ENCODE results near the gene SORT1. TPM values are rescaled to one million over a fixed set of nuclear protein-coding genes. Genes with fewer than 3 reads are reported as not detected.
A peak's percentile ranks its signal among the peaks of the same experiment; 100 is the strongest.
"Not testable (repeated sequence)": the region's sequence is repeated elsewhere in the genome, so short reads cannot be mapped to it uniquely, and the experiment has no call there.

Gene SORT1
- total RNA-seq, 1 donor from 2014 or later = 18.4 TPM

DNA sequence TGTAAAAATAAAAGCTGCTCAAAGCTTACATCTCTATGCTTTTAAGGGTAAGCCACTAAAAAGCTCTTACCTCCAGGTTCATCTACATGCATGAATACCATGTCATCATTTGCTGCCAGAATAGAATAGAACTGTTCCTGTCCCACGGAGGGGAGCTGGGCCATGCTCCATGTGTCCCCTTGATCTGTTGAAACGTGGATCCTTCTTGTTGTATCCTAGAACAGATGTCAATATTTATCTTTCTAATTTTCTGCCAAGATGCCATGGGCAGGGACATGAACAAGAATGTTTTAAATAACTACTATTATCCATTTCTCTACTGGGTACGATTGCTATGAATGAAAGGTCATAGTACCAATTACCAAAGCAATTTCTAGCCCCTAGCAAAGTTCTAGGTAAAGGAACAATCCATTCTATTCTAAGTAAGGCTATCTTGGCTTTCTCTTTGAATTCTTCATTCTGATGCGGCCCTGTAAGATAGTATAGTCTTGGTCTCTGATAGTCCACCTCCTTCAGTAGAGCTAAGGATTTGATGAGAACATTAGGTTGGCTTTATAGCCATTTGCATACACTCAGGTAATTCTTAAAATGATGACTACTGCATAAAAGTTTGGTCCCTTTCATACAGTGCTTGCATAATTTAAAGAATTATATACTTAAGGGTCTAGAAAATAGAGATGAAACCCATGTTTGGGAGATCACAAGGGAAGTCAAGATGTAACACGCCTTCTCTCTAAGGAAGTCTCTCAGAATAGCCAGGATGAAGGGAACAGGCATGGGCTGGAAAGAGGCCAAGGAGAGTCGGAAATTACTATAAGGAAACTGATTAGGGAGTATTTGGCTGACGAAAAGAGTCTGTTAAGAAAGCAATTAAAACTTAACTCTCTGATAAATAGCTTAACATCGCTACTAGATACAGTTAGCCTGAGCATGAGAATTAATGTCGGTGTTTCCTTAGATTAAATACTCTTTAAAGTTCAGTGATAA is 55.5 kb downstream of the SORT1 start:
- DNase-seq (ENCODE audit: low read depth, low spot score) = peak; percentile 20

DNA sequence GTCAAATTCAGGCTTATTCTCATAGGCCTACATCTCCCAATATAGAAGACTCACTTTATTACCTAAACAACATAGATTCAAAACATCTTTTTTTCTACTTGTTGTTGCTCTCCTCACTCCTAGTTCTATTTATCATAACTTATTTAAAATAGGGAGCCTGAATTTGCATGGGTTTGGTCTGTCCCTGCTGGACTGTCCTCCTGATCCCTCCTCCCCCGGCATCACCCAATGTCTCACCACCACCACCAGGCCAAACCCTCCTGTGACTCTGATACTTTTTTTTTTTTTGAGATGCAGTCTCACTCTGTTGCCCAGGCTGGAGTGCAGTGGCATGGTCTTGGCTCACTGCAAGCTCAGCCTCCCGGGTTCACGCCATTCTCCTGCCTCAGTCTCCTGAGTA is 59.1 kb downstream of the SORT1 start:
- no peak for DNase-seq (ENCODE audit: low read depth, low spot score)

DNA sequence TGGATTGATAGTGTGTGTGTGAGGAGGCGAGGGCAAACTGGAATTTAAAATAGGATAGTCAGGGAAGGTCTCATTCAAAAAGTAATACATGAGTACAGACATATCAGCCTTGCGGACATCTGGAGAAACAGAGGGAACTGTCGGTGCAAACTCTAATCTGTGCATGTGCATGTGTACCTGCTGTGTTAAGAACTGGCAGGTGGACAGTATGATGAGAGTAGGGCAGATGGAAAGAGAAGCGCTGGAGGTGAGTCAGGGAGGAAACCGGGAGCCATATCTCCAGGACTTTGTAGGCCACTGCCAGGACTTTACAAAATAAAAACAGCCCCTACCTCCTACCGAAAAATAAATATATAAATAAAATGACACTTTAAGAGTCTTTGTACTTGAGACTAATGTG is 59.6 kb downstream of the SORT1 start:
- DNase-seq (ENCODE audit: low read depth, low spot score) = no peak

DNA sequence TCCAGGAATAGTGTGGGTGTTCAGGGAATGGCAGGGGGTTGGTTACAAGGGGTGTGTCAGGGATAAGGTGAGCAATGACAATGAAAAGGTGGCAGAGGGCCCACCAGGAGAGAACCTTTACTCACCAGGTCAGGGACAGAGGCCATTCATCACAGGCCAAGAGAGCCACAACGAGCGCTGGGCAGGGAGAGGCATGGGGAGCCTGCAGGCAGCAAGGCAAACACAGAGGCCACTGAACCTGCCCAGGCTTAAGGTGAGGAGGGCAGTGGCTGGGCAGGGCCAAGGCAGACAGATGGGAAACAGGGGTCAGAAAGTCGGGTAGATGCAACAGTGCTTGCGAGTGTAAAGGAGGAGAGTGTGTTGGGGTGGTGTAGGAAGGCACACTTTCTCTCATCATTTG is 62.6 kb downstream of the SORT1 start:
- DNase-seq (ENCODE audit: low read depth, low spot score) = no peak

DNA sequence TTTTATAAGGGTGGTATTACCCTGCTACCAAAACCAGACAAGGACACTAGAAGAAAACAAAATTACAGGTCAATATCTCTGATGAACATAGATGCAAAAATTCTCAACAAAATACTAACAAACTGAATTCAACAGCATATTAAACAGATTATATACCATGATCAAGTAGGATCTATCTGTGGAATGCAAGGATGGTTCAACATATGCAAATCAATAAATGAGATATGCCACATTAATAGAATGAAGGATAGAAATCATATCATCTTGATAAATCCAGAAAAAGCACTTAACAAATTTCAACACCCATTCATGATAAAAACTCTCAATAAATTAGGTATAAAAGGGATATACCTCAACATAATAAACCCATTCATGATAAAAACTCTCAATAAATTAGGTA is 66.6 kb downstream of the SORT1 start:
- DNase-seq (ENCODE audit: low read depth, low spot score) = no peak

DNA sequence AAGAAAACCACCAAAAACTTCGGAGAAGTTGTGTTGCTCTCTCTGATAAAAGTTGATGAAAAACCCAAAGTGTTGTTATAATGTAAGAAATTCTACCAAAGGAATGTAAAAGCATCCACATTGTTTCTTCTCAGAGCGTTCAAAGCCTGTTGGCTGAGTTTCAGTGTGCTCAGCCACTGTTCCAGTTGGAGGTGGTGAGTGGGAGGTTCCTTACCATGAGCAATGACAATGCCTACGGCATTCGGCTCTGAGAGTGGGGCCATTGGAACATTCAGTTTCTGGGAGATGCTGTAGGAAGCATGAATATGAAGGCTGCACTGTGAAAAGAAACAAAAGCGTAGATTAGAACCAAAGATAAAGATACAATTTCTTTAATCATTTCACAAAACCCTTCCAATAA is 70.4 kb downstream of the SORT1 start:
- DNase-seq (ENCODE audit: low read depth, low spot score) = no peak

DNA sequence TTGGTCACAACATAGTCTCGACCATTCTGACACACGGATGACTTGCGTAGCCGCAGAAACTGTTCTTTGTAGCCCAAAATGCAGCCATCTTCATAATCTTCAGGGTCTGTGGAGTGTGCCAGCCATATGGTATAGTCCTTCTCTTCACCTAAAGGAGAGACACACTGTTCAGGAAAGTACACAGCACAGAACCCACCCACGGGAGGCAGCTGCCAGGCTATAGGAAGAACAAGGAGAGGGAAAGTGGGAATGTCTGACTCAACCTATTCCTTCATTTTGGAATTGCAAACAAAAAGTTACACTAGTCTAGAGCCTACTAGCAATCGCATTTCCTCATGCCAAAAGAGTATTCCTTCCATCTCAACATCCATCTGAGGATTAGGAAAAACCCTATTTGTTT is 74.7 kb downstream of the SORT1 start:
- DNase-seq (ENCODE audit: low read depth, low spot score) = no peak

DNA sequence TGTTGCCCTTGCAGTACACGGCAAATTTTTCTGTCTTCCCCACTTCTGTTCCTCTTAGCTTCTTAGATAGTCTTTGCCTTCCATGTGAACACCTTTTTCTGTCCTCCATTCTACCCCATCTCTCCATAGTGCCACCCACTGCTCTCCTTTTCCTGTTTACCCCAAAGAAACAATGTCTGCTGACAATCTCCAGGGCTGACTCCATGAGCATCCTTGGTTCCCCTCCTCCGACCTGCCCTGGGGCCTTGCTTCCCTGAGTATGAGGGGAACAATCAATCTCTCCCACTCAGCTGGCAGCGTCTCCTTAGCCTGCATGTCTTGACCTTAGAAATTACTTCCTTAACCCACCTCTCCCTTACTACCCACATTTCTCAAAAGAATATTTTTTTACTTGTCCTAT is 78.6 kb downstream of the SORT1 start:
- DNase-seq (ENCODE audit: low read depth, low spot score) = no peak

DNA sequence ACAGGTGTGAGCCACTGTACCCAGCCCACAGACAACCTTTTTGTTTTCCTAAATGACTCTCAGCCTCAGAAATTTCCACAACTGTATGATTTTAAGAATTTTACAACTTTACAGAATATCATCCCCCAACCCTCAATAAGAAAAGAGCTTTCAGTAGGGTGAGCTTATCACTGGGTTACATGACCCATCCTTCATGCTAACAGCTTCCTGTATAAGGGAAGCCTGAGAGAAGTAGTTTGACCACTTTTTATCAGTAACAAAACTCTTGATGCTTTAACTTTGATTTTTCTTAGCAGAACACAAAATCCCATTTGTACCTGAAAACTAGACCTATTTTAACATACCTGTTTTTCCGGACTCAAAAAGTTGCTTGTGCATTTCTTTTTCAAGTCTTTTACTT is 81.2 kb downstream of the SORT1 start:
- no peak for DNase-seq (ENCODE audit: low read depth, low spot score)

DNA sequence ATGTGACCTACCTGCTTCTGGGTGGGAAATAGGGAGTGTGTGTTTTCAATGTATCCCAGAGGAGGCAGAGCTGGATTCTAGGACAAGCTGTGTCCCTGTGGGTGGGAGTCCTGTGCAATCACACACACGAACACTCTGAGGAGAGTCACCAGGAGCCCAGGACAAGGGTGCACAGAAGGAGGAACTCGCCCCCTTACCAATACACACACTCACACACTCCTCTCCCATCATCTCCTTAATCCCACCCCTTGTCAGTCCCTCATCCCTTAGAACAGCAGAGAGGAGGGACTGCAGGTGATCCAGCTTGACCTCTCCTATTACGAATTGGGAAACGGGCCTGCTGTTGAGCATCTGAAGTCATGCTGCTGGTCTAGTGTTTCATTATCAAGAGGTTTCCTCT is 82.4 kb downstream of the SORT1 start:
- no peak for DNase-seq (ENCODE audit: low read depth, low spot score)

DNA sequence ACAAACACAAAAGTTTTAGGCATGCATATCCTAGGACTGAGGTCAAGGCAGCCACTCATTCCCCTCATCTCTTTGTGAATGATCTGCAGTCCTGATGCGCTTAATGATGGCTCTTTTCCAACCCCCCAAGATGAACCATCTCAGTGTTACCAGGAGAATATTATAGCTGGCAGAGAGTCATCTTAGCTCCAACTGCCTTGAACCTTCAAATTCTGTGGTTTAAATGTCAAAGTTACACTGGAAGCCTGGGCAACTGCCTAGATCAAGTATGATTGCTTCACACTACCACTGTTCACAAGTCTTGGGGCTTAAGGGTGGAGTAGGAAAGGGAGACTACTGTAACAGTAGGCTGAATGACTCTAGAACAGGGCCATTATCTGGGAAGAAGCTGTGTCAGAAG is 82.9 kb downstream of the SORT1 start:
- DNase-seq (ENCODE audit: low read depth, low spot score) = no peak

DNA sequence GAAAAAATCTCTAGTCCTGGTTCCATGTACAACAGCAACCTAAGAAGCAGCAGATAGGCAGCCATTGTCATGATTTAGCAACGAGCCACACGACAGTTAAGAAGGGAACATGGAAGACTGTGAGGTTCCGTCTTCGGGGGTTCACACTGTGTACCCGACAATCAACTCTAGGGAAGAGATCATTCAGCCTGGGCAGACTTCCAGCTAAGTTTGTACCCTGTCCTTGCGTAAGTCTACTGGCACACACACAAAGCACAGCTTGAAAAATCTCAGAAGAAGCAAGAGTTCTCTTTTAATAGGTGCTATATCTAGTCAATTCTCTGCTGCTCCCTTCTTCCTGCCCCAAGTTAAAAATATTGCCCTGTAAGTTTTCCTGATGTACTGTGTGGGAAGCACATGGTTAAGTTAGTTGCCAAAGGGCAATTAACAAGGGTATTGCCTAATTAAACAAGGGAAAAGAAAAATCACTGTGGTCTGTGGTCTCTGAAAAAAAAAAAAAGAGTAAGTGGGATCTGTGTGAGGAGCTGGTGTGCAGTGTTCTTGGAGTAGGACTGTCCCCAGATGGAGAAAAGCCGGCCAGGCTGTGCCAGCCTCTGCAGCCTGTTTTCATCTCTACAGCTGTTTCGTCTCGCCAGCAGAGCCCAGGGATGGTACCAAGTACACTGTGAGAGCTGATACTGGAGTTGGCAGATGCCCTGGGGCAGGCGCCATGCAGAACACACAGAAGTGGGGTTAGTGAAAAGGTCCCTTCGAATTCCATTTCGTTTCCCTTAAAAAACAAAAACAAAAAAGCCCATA is 84.5 kb downstream of the SORT1 start:
- DNase-seq (ENCODE audit: low read depth, low spot score) = no peak

DNA sequence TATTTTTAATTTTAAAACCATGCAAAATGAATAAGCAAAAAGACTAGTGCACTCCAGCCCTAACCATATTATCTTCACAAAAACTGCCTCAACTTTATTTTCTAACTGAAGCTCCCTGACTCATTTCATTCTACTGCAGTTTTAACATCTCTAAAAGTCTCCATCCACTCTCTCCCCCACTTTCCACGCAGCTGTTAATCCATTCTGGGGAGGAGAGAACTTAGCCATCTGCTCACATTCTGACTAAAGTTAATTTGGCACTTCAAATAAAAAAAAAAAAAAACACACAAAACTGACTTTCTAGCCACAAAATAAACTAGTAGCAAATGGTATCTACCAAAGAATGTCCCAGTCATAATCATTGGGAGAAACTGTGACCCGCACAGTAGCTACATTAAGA is 85.5 kb downstream of the SORT1 start:
- DNase-seq (ENCODE audit: low read depth, low spot score) = no peak

DNA sequence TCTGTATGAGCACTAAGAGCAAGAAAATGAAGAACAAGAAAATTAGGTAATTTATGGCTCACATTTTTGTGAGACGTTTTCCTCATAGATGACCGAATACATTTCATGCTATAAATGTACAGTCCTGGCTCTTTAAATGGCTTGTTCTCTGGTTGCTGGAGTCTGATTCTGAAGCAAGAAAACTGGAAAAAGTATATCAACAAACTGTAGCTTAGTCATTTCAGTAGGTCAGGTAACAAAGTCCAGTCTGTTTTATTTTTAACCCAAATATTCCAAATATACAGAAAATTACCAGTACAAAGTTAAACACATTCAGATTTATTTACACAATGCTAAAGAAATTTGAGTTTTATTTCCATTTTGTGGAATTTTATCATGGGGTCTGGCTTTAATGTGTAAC is 88.4 kb downstream of the SORT1 start:
- DNase-seq (ENCODE audit: low read depth, low spot score) = no peak

DNA sequence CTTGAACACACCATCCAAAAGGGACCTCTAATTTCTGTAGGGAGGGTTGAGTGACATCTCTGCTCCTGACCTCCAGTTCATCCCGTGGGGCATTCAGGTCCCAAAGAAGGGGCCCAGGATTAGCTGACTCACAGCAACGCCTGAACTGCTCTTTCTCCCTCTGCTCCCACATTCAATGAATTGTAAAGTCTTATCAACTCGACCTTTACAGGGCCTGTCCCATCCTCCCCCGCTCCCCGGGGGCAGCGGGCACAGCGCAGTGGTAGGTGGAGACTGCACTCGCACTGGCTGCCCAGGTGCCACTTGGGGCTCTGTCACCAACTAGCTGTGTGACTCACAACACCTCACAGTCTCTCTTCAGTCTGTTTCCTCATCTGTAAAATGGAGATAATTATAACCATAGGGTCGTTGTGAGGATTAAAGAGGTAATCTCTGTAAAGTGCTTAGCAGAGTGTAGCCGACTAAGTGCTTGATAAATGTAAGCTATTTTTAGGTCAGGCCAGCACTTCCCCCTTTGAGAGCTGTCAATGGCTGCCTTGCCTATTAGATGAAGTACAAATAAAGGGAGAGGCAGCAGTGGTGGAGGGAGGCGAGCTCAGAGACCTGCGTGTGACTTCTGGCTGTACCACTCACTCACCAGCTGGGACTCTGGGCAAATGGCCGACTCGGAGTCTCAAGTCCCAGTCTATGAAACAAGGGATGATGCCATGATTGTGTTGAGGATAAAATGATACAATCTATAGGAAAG is 90.3 kb downstream of the SORT1 start:
- DNase-seq (ENCODE audit: low read depth, low spot score) = no peak

DNA sequence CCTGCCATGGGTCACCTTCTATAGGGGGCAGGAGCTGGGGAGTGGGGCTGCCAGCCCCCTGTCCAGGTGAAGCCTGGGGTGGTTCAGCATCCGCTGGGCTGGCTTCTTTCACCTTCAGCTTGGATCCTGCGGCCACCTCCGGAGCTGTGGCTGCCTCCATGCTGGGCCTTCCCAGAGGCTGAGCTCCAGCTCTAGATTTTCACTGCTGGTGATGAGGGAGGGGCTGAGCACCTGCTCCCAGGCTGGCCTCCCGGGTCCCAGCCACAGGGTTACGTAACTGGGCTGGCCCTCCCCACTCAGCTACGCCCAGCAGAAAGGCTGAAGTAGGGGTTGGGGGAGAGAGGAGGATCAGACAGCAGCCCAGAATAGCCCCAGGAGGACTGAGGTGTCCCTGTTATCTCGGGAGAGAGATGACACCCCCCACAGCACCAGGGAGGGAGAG is 90.9 kb downstream of the SORT1 start, which contains the start of gene MYBPHL:
Gene MYBPHL, minus strand, starts transcription at position 180 of the 442 bp plus-strand sequence. Its CDS starts 20 bp downstream, at position 160.
- DNase-seq (ENCODE audit: low read depth, low spot score) = no peak

DNA sequence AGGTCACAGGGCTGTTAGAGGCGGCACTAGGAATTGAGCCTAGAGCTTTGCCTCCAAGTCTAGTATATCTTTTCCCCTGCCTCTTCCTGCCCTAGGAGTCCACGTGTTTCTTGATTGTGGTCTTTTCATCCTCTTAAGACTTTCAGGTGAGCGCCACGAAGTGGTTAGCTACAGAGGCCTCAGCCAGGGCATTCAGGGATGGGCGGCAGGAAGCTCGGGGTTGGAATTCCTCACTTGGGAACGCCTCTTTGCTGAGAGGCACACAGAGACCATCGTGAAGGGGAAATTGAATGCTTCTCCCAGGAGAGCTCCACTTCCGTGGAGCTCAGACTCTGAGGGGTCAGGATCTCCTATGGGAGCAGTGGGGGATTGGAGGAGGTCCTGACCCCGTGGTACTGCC is 91.7 kb downstream of the SORT1 start:
- DNase-seq (ENCODE audit: low read depth, low spot score) = not testable (repeated sequence)

DNA sequence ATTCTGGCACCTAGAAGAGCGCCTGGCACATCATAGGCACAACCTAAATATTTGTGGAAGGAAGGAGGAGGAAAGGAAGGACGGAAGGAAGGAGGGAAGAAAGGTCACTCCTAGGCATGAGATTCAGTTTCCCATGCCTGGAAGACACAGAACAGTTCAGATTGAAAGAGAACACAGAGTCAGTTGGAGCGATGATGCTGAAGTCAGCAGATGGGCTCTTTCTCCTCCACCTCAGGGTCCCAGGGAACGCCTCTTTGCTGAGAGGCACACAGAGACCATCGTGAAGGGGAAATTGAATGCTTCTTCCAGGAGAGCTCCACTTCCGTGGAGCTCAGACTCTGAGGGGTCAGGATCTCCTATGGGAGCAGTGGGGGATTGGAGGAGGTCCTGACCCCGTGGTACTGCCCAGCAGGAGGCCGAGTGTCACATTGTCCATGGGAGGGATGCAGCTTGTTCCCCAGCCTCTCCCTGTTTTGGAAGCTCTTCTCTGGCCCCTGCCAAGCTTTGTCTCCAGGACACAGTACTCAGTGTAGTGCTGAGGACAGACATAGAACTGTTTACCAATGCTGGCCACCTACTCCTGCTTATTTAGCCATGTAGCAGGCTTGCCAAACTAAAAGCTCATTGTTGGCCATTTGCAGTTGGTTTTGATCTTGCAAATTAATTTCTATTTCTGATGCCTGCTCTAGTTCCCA is 93.3 kb downstream of the SORT1 start:
- DNase-seq (ENCODE audit: low read depth, low spot score) = no peak

DNA sequence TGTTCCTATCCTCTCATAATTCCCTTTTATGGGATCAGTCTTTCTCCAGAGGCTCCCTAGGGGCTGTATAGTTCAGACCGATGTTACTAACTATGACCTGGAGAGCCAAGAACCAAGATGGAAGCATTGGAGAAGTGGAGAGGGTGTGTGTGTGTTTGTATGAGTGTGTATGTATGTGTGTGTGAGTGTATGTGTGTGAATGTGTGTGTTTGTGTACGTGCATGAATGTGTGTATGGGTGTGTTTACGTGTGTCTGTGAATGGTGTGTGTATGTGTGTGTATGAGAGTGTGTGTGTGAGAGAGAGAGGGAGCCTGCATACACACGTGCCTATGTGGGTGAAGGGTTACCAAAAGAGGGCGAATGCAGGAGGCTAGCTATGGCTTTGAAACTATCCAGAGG is 95.8 kb downstream of the SORT1 start:
- DNase-seq (ENCODE audit: low read depth, low spot score) = no peak

DNA sequence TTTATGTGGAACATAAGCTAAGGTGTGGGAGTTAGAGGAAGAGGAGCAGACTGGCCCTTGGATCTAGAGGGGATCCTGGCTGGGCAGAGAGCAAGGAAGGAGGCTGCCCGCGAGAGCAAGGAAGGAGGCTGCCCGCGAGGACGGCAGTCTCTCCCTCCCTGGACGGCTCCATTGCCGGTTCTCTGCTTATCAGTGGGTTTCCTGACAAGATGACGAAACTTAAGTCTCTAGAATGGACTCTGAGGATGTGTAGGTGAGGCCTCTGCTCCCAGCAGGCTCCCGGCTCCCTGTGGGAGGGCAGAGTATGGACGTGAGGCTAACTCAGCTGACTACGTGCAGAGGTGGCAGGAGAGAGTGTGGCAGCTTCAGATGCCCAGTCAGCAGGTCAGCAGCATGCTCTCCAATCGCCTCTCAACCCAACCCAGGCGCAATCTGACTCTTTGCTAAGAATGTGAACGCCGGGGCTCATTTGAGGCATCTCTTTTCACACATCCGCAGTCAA is 97.0 kb downstream of the SORT1 start:
- DNase-seq (ENCODE audit: low read depth, low spot score) = no peak

Data from pulmonary artery endothelial cell (primary cell).